Choroid plexus epithelial cell (primary cell): ENCODE results near the gene KCNA1.

ENCODE experiments used
- DNase-seq: peaks from one replicate; pipeline ENCODE4 v3.0.0-alpha.2; 2010; ENCODE audit warnings: low read depth
- H3K4me3 ChIP-seq: 2 replicates; pipeline ENCODE4 v1.5.1; 2011; ENCODE audit warnings: low read depth, mild to moderate bottlenecking, control low read depth, low read length, moderate library complexity
- TF ChIP-seq, protein P1 (sequence below): conservative IDR thresholded peaks from 2 replicates; pipeline ENCODE4 v1.5.1; 2011; ENCODE audit warnings: low read depth, mild to moderate bottlenecking, control low read depth, inconsistent platforms, low read length, moderate library complexity

The KCNA1 gene

GRCh38 chr12:4959381-4959780 lies 49.7 kb downstream of the KCNA1 start:
- TF ChIP-seq, protein P1, sequence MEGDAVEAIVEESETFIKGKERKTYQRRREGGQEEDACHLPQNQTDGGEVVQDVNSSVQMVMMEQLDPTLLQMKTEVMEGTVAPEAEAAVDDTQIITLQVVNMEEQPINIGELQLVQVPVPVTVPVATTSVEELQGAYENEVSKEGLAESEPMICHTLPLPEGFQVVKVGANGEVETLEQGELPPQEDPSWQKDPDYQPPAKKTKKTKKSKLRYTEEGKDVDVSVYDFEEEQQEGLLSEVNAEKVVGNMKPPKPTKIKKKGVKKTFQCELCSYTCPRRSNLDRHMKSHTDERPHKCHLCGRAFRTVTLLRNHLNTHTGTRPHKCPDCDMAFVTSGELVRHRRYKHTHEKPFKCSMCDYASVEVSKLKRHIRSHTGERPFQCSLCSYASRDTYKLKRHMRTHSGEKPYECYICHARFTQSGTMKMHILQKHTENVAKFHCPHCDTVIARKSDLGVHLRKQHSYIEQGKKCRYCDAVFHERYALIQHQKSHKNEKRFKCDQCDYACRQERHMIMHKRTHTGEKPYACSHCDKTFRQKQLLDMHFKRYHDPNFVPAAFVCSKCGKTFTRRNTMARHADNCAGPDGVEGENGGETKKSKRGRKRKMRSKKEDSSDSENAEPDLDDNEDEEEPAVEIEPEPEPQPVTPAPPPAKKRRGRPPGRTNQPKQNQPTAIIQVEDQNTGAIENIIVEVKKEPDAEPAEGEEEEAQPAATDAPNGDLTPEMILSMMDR = no peak
- no peak overlapping the region for H3K4me3 ChIP-seq

DNA sequence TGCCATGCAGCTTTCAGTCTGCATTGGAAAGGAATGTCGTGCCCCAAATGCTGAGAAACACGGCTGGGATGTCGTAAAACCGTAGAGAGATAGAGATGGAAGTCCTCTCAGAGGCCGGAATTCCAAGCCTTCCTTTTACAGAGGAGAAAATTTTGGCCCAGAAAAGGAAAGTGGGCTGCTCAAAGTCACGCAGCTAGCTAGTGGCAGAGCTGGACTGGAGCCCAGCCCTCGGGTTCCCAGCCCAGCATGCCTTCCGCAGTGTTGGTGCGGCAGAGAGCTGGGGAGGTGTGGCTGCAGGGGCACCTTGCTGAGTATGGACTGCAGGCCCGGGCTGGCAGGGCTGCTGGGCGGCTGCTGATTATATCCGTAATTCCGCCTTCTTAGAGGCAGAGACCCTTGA lies 50.3 kb downstream of the KCNA1 start:
- TF ChIP-seq, protein P1 = no peak
- H3K4me3 ChIP-seq = no peak overlapping the region
- DNase-seq = no peak

More at GRCh38 chr12:4959381-4959780, 49.7 kb downstream of the KCNA1 start:
- DNase-seq = no peak

DNA sequence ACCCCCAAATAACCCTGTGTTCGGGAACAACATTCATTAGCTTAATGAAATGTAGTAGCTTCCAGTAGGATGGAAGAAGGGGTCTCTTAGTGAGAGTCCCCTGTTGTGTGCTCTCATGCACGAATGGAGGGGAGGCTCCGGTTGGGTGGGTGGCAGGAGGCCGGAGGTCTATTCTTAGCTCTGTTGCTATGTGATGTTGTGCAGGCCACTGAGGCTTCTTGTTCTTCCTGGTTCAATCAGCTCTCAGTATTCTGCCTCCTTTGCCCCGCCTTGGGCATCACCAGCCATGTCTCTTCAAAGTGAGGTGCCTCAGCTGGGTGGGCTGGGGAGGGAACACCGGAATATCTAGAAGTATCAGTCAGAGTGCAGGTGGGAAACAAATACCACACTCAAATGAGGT lies 50.8 kb downstream of the KCNA1 start:
- TF ChIP-seq, protein P1 = no peak
- no peak for DNase-seq
- no peak overlapping the region for H3K4me3 ChIP-seq

- H3K4me3 ChIP-seq = no peak overlapping the region
- TF ChIP-seq, protein P1 = no peak
- DNase-seq = no peak
Measured at GRCh38 chr12:4961311-4961710, 51.6 kb downstream of the KCNA1 start.

DNA sequence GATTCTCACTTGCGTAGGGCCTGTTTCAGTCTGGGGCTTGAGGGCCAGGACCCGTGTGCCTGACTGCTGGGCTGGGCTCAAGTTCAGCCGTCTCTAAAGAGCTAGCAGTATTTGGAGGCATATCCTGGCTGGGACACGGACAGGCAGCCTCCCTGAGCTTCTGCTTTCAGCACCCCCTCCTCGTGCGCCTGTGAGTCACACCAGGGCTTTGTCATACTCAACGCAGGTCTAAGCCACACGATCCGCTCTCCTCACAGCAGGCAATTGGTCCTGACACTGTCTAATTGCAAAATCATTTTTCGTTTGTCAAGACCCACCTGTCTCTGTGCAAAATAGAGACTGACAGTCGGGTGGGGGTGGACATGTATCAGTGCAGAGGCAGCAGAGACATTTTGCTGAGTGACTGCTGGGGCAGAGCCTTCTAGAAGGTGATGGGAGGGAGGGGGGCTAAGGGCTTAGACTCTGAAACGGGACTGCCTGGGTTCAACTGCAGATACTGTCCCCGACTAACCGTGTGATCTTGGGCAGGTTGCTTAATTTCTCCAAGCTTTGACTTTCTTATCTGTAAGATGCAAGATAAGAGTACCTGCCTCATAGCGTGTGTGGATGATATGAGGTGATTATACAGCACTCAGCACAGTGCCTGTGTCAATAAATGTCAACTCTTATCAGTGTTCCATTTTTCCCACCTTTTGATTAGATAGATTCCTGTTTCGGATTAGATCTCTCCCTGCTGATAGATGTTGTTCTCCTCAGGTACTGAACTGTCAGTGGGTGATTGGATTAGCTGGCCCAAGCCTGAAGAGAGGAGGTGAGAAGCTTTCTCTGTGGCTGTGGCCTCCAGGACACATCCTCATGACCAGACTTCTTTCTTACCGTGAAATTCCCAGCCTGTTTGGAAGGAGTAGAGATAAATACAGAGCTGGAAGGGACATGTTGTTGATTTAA lies 53.1 kb downstream of the KCNA1 start:
- TF ChIP-seq, protein P1 = no peak
- H3K4me3 ChIP-seq = no peak overlapping the region
- no peak for DNase-seq
